Nephron (organoid): ENCODE results near the gene MTX1.
A peak's percentile ranks its signal among the peaks of the same experiment; 100 is the strongest.
"Not testable (repeated sequence)": the region's sequence is repeated elsewhere in the genome, so short reads cannot be mapped to it uniquely, and the experiment has no call there.

Source experiments
- H3K27ac Mint-ChIP-seq, 3 experiments: 2 replicates each; pipeline ENCODE4 v1.8.0; 2020; ENCODE audit warnings: mixed read lengths in 3 of 3, mild to moderate bottlenecking in 2 of 3, moderate library complexity in 1 of 3
- H3K27me3 Mint-ChIP-seq: 2 replicates; pipeline ENCODE4 v1.8.0; 2021; ENCODE audit warnings: low read depth, mild to moderate bottlenecking, moderate library complexity, mixed read lengths
- H3K36me3 Mint-ChIP-seq: 2 replicates; pipeline ENCODE4 v1.8.0; 2020; ENCODE audit warnings: low read depth, mixed read lengths
- H3K4me1 Mint-ChIP-seq: 2 replicates; pipeline ENCODE4 v1.8.0; 2020; ENCODE audit warnings: mixed read lengths
- H3K4me3 Mint-ChIP-seq, 3 experiments: 2 replicates each; pipeline ENCODE4 v1.8.0; 2020; ENCODE audit warnings: mild to moderate bottlenecking in 3 of 3, mixed read lengths in 3 of 3, moderate library complexity in 2 of 3
- H3K9me3 Mint-ChIP-seq: 2 replicates; pipeline ENCODE4 v1.8.0; 2020; ENCODE audit warnings: mixed read lengths
- CTCF ChIP-seq, 3 experiments: fragments of 200-600 bp; sonication (generic); IDR thresholded peaks; one replicate each; pipeline ENCODE4 v1.5.0; 2021; ENCODE audit warnings: antibody characterized with exemption in 3 of 3; ENCODE audit not compliant: unreplicated experiment in 3 of 3

The MTX1 gene

GRCh38 chr1:155192346-155193274 lies 15.9 kb upstream of the MTX1 start:
- Mint-ChIP-seq H3K4me3 (peak overlapping the region; percentile 89 to 91 (median 89)), H3K36me3 (peaks cover 10% of the 10 kb centered on the region), H3K4me1 (peaks cover 27% of the 10 kb centered on the region), H3K9me3 (peaks cover 3% of the 10 kb centered on the region), H3K27ac (peak overlapping the region; percentile 92 to 99 (median 98)), H3K27me3 (peaks cover 3% of the 10 kb centered on the region)
- TF ChIP-seq CTCF (IDR thresholded peaks at IDR 0.05; ENCODE audit: unreplicated experiment in 3 of 3): no peak

- TF ChIP-seq CTCF (IDR thresholded peaks at IDR 0.05; ENCODE audit: unreplicated experiment in 3 of 3): peak; percentile 98 to 99 (median 99)
- peak overlapping the region; percentile 92 to 99 (median 98) for H3K27ac Mint-ChIP-seq
- peaks cover 22% of the 10 kb centered on the region for H3K4me1 Mint-ChIP-seq
- peak overlapping the region; percentile 89 to 91 (median 89) for H3K4me3 Mint-ChIP-seq
- peaks cover 18% of the 10 kb centered on the region for H3K36me3 Mint-ChIP-seq
- H3K27me3 Mint-ChIP-seq: no peaks in the 10 kb centered on the region
- no peaks in the 10 kb centered on the region for H3K9me3 Mint-ChIP-seq
Measured at GRCh38 chr1:155193275-155193990, 15.1 kb upstream of the MTX1 start.

DNA sequence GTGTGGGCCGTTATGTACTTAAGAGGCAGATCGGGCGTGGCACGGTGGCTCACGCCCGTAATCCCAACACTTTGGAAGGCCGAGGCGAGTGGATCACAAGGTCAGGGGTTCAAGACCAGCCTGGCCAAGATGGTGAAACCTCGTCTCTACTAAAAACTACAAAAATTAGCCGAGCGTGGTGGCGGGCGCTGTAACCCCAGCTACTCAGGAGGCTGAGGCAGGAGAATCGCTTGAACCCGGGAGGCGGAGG lies 14.6 kb upstream of the MTX1 start:
- H3K36me3 Mint-ChIP-seq: peaks cover 18% of the 10 kb centered on the region
- H3K27me3 Mint-ChIP-seq, H3K9me3 Mint-ChIP-seq: not testable (repeated sequence)
- H3K27ac Mint-ChIP-seq: peak overlapping the region; percentile 92 to 99 (median 98)
- H3K4me1 Mint-ChIP-seq: peaks cover 22% of the 10 kb centered on the region
- H3K4me3 Mint-ChIP-seq: peak overlapping the region; percentile 89 to 91 (median 89)

DNA sequence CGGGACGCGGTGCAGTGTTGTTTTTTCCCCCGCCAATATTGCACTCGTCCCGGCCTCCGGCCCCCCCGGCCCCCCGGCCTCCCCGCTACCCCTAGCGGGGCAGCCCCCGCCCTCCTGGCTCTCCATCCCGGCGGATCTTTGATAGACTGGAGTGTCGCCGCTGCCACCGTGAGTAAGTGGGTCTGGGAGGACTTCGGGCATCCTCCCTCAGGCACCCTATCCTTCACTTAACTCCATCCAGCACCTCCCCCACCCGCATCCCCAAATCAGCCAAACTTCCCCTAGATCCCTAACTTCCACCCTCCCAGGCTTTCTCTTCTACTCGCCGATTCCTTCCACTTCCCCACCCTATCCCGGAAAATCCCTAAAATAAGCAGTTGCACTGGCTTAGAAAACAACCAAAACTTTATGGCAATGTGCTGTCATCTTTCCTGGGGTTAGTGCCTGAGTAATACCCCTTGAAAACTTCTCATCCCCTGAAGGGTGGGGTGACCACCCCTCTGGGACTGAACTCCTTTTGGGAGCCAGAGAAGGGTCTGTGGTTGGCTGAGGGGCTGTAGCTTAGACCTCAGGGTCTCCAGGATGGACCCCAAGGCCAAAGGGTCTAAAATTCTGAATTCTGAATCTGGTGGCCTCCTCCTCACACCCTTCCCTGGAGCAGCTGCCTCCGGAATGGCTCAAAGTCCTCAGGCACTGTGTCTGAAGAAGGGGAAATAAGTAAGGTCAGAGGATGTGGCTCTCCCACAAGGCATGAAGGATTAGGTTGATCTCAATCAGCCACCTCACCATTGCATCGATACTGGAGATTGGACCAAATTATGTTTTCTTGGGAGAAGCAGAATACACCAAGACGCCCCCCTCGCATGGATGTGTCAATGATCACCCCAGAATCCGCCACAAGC lies 13.0 kb upstream of the MTX1 start:
- H3K36me3 Mint-ChIP-seq: peaks cover 18% of the 10 kb centered on the region
- peak overlapping the region; percentile 83 to 86 (median 85) for H3K4me3 Mint-ChIP-seq
- H3K9me3 Mint-ChIP-seq: no peaks in the 10 kb centered on the region
- TF ChIP-seq CTCF (IDR thresholded peaks at IDR 0.05; ENCODE audit: unreplicated experiment in 3 of 3): no peak
- peaks cover 22% of the 10 kb centered on the region for H3K4me1 Mint-ChIP-seq
- H3K27ac Mint-ChIP-seq: peak overlapping the region; percentile 11 to 94 (median 37)
- no peaks in the 10 kb centered on the region for H3K27me3 Mint-ChIP-seq

GRCh38 chr1:155196103-155196892 lies 12.2 kb upstream of the MTX1 start:
- Mint-ChIP-seq H3K36me3 (peaks cover 18% of the 10 kb centered on the region), H3K4me3 (peak overlapping the region; percentile 83 to 86 (median 85)), H3K9me3 (no peaks in the 10 kb centered on the region), H3K27me3 (no peaks in the 10 kb centered on the region), H3K27ac (peak overlapping the region in 2 of 3 experiments; percentile 11 to 48), H3K4me1 (peaks cover 22% of the 10 kb centered on the region)
- TF ChIP-seq CTCF (IDR thresholded peaks at IDR 0.05; ENCODE audit: unreplicated experiment in 3 of 3): no peak
